ENCODE results near the gene SH3BP4. TPM values are rescaled to one million over a fixed set of nuclear protein-coding genes. Genes with fewer than 3 reads are reported as not detected.
A peak's percentile ranks its signal among the peaks of the same experiment; 100 is the strongest.

SH3BP4 gene
- total RNA-seq, 1 experiment from 2014 or later = 93.8 TPM

GRCh38 chr2:234969306-234970098 lies 17.7 kb downstream of the SH3BP4 start:
- H3T11ph ChIP-seq (ENCODE audit: low read length) = no peak overlapping the region
- H4K91ac ChIP-seq (ENCODE audit: insufficient read length, low read depth, low read length) = no peak overlapping the region
- no peak overlapping the region for H2BK120ac ChIP-seq (ENCODE audit: low read depth, low read length, poor library complexity, severe bottlenecking)
- H3K23ac ChIP-seq (ENCODE audit: insufficient read length, low read depth, low read length) = no peak overlapping the region
- peak overlapping the region; percentile 32 for H3K18ac ChIP-seq (ENCODE audit: insufficient read length, low read depth, low read length)
- H3K4ac ChIP-seq (ENCODE audit: low read depth, low read length) = no peak overlapping the region
- no peak overlapping the region for H3K4me2 ChIP-seq (ENCODE audit: insufficient read depth, insufficient read length, low read length)
- no peaks in the 10 kb centered on the region for H3K9me3 ChIP-seq (ENCODE audit: control insufficient read depth, low read depth, low read length)
- WGBS (ENCODE audit: extremely low coverage, insufficient read length, low lambda C conversion rate) = 100% methylated on average over 1 of the region's 17 CpGs
- peak overlapping the region; percentile 31 for H2AK5ac ChIP-seq (ENCODE audit: insufficient read length, low read length)
- H3K27me3 ChIP-seq (ENCODE audit: insufficient read depth, low read length) = no peaks in the 10 kb centered on the region
- no peak overlapping the region for H2BK5ac ChIP-seq (ENCODE audit: insufficient read length, low read length)
- H2BK12ac ChIP-seq (ENCODE audit: insufficient read length, low read depth, low read length) = no peak overlapping the region
- H3K79me2 ChIP-seq (ENCODE audit: insufficient read depth, low read length) = peaks cover 18% of the 10 kb centered on the region; the same call in 1 of the 2 replicates
- peaks cover 2% of the 10 kb centered on the region for H4K20me1 ChIP-seq (ENCODE audit: control insufficient read depth, insufficient read depth, insufficient read length)
- no peak for TF ChIP-seq CTCF (conservative IDR thresholded peaks at IDR 0.05)
- DNase-seq = no peak
- H4K8ac ChIP-seq (replicated peaks; ENCODE audit: insufficient read length, low read depth, low read length) = no peak overlapping the region
- Mint-ChIP-seq H3K27me3 (ENCODE audit: low read depth) (no peaks in the 10 kb centered on the region), H3K36me3 (ENCODE audit: insufficient read depth in 1 of 3, low read depth in 3 of 3) (peaks cover 7 to 36% (median 29%) of the 10 kb centered on the region in 3 experiments; a peak in 6 of 7 replicates), H3K9me3 (no peaks in the 10 kb centered on the region), H3K4me3 (no peak overlapping the region; a peak in 1 of 5 replicates), H3K4me1 (peaks cover 69 to 78% of the 10 kb centered on the region in 2 experiments), H3K27ac (peak overlapping the region; percentile 30 to 81 (median 66); a peak in 5 of 7 replicates)
- no peak overlapping the region for H2BK20ac ChIP-seq (ENCODE audit: low read depth, low read length, poor library complexity, severe bottlenecking)
- H3K14ac ChIP-seq (ENCODE audit: insufficient read depth, low read length) = no peak overlapping the region; the same call in 1 of the 2 replicates
- H4K5ac ChIP-seq (ENCODE audit: insufficient read length, low read depth, low read length) = peak overlapping the region; percentile 47
- no peak overlapping the region for H2BK15ac ChIP-seq (ENCODE audit: low read depth, low read length)
- no peak overlapping the region for H3K27ac ChIP-seq (ENCODE audit: insufficient read length, low read depth, low read length)
- peaks cover 3% of the 10 kb centered on the region for H3K23me2 ChIP-seq (ENCODE audit: insufficient read length, low read depth, low read length, poor library complexity, severe bottlenecking)
- H3K56ac ChIP-seq (ENCODE audit: insufficient read length, low read depth, low read length) = peak overlapping the region; percentile 50
- H2AFZ ChIP-seq (ENCODE audit: low read length) = no peak overlapping the region
- H3K9ac ChIP-seq (ENCODE audit: extremely low read depth, insufficient read length, low read length) = no peak overlapping the region
- H3K4me1 ChIP-seq (ENCODE audit: insufficient read depth, low read length) = peaks cover 20% of the 10 kb centered on the region; the same call in 1 of the 2 replicates
- peaks cover 8% of the 10 kb centered on the region for H3K79me1 ChIP-seq (ENCODE audit: insufficient read depth, low read depth, low read length, poor library complexity, severe bottlenecking)
